SU-DHL-6 (cell line): ENCODE results near the gene RSL1D1.
"Not testable (repeated sequence)": the region's sequence is repeated elsewhere in the genome, so short reads cannot be mapped to it uniquely, and the experiment has no call there.

Experiments used
- H2AFZ ChIP-seq: fragments of 200-600 bp; sonication (generic); 2 replicates; pipeline ENCODE4 v1.6.1; 2014; ENCODE audit warnings: low read depth, mild to moderate bottlenecking, moderate library complexity, mixed read lengths, antibody characterized with exemption, low read length; ENCODE audit not compliant: severe bottlenecking
- H3F3A ChIP-seq: fragments of 200-600 bp; shearing (Covaris generic); 2 replicates; pipeline ENCODE4 v1.6.0; 2016; ENCODE audit warnings: antibody characterized with exemption, mild to moderate bottlenecking; ENCODE audit not compliant: insufficient read depth
- H3K27ac ChIP-seq: fragments of 200-600 bp; sonication (generic); 2 replicates; pipeline ENCODE4 v1.5.1; 2016; ENCODE audit warnings: low read depth, mild to moderate bottlenecking, low read length, moderate library complexity, mixed read lengths
- H3K27me3 ChIP-seq: fragments of 200-600 bp; sonication (generic), shearing (Covaris generic); 2 replicates; pipeline ENCODE4 v1.6.0; 2014; ENCODE audit warnings: mild to moderate bottlenecking, low read length
- H3K36me3 ChIP-seq: fragments of 200-600 bp; sonication (generic); 2 replicates; pipeline ENCODE4 v1.6.1; 2014; ENCODE audit warnings: mild to moderate bottlenecking, low read length, mixed read lengths
- H3K4me2 ChIP-seq: fragments of 300-600, 200-600 bp; shearing (Covaris generic), sonication (generic); 2 replicates; pipeline ENCODE4 v1.6.0; 2014; ENCODE audit warnings: low read length, low read depth, mild to moderate bottlenecking; ENCODE audit not compliant: poor library complexity, severe bottlenecking
- H3K4me3 ChIP-seq: fragments of 200-600 bp; sonication (generic); 2 replicates; pipeline ENCODE4 v1.5.1; 2014; ENCODE audit warnings: antibody characterized with exemption, low read length, mild to moderate bottlenecking, mixed read lengths; ENCODE audit not compliant: insufficient read depth, poor library complexity, severe bottlenecking
- H3K79me2 ChIP-seq: fragments of 200-600 bp; sonication (generic); 2 replicates; pipeline ENCODE4 v1.6.1; 2014; ENCODE audit warnings: mild to moderate bottlenecking, low read length, moderate library complexity; ENCODE audit not compliant: insufficient read depth
- H3K9ac ChIP-seq: fragments of 200-600 bp; sonication (generic); 2 replicates; pipeline ENCODE4 v1.7.0; 2014; ENCODE audit warnings: mild to moderate bottlenecking, low read length
- H3K9me2 ChIP-seq: fragments of 200-600 bp; sonication (generic); replicated peaks from 2 replicates; pipeline ENCODE4 v1.6.1; 2014; ENCODE audit warnings: low read length; ENCODE audit not compliant: insufficient read depth
- H3K9me3 ChIP-seq: fragments of 200-600 bp; sonication (generic); 2 replicates; pipeline ENCODE4 v1.6.1; 2014; ENCODE audit warnings: low read length, mixed read lengths; ENCODE audit not compliant: insufficient read depth
- H4K20me1 ChIP-seq: fragments of 200-600 bp; sonication (generic); 2 replicates; pipeline ENCODE4 v1.6.1; 2014; ENCODE audit warnings: low read depth, mild to moderate bottlenecking, antibody characterized with exemption, low read length, moderate library complexity, mixed read lengths
- CTCF ChIP-seq: fragments of 200-600 bp; sonication (generic); IDR thresholded peaks from one replicate; pipeline ENCODE4 v1.5.1; 2017; ENCODE audit warnings: antibody characterized with exemption, mild to moderate bottlenecking, low read length, moderate library complexity; ENCODE audit not compliant: insufficient read depth, poor library complexity, severe bottlenecking
- EZH2phosphoT487 ChIP-seq: fragments of 200-600 bp; sonication (generic), shearing (Covaris generic); conservative IDR thresholded peaks from 2 replicates; pipeline ENCODE4 v1.6.1; 2018; ENCODE audit warnings: mild to moderate bottlenecking, antibody characterized with exemption, low read length, moderate library complexity, mixed read lengths

Gene RSL1D1

GRCh38 chr16:11819798-11820197 lies 31.5 kb downstream of the RSL1D1 start:
- TF ChIP-seq EZH2phosphoT487 (no peak), CTCF (no peak)
- Histone ChIP-seq H3K9me3 (no peaks in the 10 kb centered on the region), H4K20me1 (no peaks in the 10 kb centered on the region), H3K4me2 (no peak overlapping the region), H3K4me3 (no peak overlapping the region), H3K27ac (no peak overlapping the region), H2AFZ (no peak overlapping the region), H3K9me2 (no peaks in the 10 kb centered on the region), H3K27me3 (no peaks in the 10 kb centered on the region), H3K9ac (no peak overlapping the region), H3K79me2 (no peaks in the 10 kb centered on the region), H3K36me3 (no peaks in the 10 kb centered on the region), H3F3A (no peaks in the 10 kb centered on the region)

GRCh38 chr16:11818970-11819369 lies 32.4 kb downstream of the RSL1D1 start:
- H3K4me3 ChIP-seq, H3K9me3 ChIP-seq, H3K9me2 ChIP-seq, H4K20me1 ChIP-seq, H3K27me3 ChIP-seq, H3K79me2 ChIP-seq, H3F3A ChIP-seq, H3K9ac ChIP-seq, H3K4me2 ChIP-seq, H3K27ac ChIP-seq, H2AFZ ChIP-seq, H3K36me3 ChIP-seq: not testable (repeated sequence)

- H3K79me2 ChIP-seq, result no peaks in the 10 kb centered on the region
- no peaks in the 10 kb centered on the region for H4K20me1 ChIP-seq
- H3K9ac ChIP-seq, result no peak overlapping the region
- no peaks in the 10 kb centered on the region for H3K27me3 ChIP-seq
- H3F3A ChIP-seq, result no peaks in the 10 kb centered on the region
- no peak overlapping the region for H3K27ac ChIP-seq
- no peaks in the 10 kb centered on the region for H3K9me3 ChIP-seq
- H3K36me3 ChIP-seq, result no peaks in the 10 kb centered on the region
- H3K9me2 ChIP-seq, result no peaks in the 10 kb centered on the region
- H3K4me3 ChIP-seq, result no peak overlapping the region
- no peak overlapping the region for H3K4me2 ChIP-seq
- H2AFZ ChIP-seq, result no peak overlapping the region
- no peak for TF ChIP-seq EZH2phosphoT487
- no peak for TF ChIP-seq CTCF
Measured at GRCh38 chr16:11816123-11816522, 35.2 kb downstream of the RSL1D1 start.

GRCh38 chr16:11814800-11815199 lies 36.5 kb downstream of the RSL1D1 start:
- not testable (repeated sequence) for H3K9ac ChIP-seq, H3K9me3 ChIP-seq, H3K4me2 ChIP-seq, H3K27ac ChIP-seq, H2AFZ ChIP-seq, H3K9me2 ChIP-seq, H3K79me2 ChIP-seq, H4K20me1 ChIP-seq, H3K27me3 ChIP-seq, H3K36me3 ChIP-seq, H3F3A ChIP-seq, H3K4me3 ChIP-seq
